Inflammatory macrophage treated with lipopolysaccharide for 4 hours (primary cell): Measurements from ENCODE around the gene ZFP36L1.

Source experiments
- DNase-seq: peaks from one replicate; pipeline ENCODE4 v3.0.0-alpha.2; 2020

The ZFP36L1 gene

DNA sequence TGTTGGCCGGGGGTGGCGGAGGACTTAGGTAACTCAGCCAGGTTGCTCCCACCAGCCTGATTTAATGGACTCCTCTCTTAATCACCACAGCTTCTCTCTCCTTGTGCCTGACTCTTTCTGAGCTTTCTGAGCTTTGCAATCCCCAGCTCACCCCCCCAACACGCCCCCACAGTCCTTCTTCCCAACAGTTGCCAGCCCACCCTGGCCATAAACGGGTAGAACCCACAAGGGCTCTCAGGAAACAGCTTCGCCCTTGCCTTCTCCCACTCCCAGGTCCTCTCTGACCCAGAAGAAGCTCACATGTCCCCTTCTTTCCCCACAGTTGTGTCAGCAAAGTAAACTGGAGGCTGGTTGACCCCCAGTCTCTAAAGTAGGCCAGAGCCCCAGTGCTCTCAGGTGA is 32.9 kb downstream of the ZFP36L1 start:
- DNase-seq: no peak

- peak; percentile 25 for DNase-seq
These were observed 33.8 kb downstream of the ZFP36L1 start for GRCh38 chr14:68759017-68759560.

DNA sequence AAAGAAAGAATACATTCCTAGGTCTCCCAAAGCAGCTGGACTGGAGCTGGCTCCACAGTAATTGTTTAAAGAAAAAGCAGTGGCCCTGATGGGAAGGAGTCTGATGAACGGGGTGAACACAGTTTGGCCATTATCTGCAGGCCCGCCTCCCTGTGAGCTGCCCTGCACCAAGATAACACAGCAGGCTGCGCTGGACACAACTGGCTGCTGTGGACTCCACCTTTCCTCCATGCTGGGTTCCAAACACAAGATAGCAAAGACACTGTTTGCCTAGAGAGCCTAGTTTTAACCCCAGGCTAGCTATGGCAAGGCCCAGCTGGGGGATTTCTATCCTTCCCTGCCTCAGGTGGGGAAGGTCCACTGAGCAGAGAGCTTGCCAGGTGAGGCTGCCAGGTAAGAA is 34.6 kb downstream of the ZFP36L1 start:
- DNase-seq: no peak

DNA sequence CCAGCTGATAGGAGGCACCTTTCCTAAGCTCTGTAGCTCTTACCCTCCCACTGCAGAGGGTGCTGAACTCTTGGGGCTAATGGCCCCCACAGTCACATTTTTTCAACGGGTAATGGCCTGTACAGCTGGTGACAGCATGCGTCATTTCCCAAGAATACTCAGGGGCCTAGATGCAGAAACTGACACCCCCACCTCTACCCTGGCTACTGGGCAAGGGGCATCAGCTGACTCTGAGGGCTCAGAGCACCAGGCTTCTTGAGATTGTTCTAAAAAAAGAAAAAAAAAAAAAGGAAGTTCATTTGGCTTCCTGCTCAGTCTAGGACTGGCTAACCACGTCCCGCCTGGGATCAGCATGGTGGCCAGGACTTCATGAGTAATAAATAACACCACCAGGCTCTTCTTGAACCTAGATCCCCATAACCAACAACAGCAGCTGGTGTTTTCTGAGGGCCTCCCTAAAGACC is 35.2 kb downstream of the ZFP36L1 start:
- peak; percentile 92 for DNase-seq

- no peak for DNase-seq
These were observed 36.1 kb downstream of the ZFP36L1 start for GRCh38 chr14:68756734-68757133.

DNA sequence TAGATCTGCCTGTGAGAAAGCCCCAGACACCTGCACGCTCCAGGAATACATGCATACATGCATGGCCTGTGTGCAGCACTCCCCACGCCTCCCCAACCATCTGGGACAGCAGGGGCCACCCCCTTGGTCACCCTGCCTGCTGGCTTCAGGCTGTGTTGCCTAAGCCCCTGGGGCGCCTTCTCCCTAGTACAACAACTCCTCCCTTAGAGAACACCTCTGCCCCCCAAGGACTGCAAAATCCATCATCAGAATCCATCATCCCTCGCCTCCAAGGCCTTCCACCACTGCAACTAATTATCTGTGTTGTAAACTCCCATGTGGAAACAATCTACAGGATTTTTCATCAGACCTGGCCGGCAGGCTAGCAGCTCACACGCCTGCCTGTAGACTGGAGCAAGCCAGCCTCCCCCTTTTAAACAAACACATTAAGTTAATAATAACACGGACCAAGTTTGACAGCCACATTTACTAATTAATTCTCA is 36.8 kb downstream of the ZFP36L1 start:
- DNase-seq: no peak

DNA sequence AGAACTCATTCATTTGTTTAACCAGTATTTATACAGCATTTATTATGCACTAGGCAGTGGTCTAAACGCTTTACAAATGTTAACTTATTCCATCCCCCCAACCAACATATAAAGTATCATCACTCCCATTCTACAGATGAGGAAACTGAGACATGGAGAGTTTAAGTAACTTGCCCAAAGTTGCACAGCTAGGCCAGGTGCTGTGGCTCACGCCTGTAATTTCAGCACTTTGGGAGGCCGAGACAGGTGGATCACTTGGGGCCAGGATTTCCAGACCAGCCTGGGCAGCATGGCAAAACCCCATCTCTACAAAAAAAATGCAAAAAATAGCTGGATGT is 37.9 kb downstream of the ZFP36L1 start:
- DNase-seq: no peak

GRCh38 chr14:68753690-68754089 is 39.2 kb downstream of the ZFP36L1 start:
- peak; percentile 27 for DNase-seq

DNA sequence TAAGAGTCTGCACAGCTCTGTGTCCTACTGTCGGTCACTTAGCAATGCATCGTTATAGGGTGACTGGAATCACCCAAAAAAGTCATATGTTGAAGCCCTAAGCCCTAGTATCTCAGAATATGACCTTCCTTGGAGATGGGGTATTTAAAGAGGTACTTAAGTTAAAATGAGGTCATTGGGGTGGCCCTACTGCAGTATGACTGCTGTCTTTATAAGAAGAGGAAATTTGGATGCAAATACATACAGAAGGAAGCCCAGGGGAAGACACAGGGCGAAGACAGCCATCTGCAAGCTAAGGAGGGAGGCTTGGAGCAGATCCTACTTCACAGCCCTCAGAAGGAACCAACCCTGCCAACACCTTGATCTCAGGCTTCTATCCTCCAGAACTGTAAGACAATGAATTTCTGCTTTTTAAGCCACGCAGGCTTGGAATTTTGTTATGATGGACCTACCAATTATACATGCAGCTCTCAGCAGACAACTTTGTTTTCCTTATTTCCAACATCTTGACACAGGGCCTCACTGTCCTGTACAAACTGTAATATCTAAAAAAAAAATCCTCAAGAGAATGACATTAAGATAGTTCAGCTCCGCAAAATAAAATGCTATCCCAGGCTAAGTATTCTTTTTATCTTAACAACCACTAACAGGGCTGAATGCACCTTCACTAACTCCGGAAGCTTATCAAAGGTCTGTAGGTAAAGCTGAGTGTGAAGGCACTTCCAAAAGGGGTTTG is 40.4 kb downstream of the ZFP36L1 start:
- DNase-seq: no peak

GRCh38 chr14:68749487-68750475 is 43.1 kb downstream of the ZFP36L1 start:
- no peak for DNase-seq

DNA sequence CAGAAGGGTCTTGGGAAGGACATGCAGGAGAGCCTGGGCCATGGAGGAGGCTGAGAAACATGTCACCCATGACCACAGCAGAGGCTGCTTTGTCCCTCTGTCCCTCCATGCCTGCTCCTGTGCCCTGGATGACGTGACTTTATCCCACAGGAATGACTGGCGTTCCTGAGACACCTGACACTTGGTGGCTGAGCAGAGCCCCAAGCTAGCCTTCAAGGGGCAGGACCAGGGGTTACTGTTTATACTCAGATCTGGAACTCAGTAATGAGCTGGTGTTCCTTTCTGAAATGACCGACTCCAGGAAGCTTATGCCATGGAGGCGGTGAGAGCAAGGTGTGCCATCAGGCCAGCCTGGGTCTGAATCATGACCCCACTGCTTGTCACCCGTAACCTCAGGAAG is 44.2 kb downstream of the ZFP36L1 start:
- DNase-seq: no peak

- DNase-seq: no peak
These were observed 44.6 kb downstream of the ZFP36L1 start for GRCh38 chr14:68748260-68748659.

GRCh38 chr14:68747393-68747792 is 45.5 kb downstream of the ZFP36L1 start:
- DNase-seq: no peak

DNA sequence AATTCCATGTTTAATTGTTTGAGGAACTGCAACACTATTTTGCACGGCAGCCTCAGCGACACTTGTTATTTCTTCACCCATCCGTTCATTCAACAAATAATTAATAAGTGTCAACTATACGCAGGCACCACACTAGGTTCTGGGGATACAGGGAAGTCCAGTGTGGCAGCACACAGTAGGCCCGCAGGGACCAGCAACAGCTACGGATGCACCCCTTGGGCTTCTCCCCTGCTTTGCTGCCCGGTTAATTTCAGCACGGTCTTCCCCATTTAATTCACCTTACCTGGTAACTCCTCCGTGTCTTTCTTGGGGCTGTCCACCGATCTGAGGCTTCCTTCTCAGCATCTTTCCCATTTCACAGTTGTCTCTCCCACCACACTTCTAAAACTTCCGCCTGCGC is 48.3 kb downstream of the ZFP36L1 start:
- DNase-seq: no peak

GRCh38 chr14:68741839-68742470 is 50.9 kb downstream of the ZFP36L1 start:
- peak; percentile 96 for DNase-seq

- DNase-seq: no peak
These were observed 51.4 kb downstream of the ZFP36L1 start for GRCh38 chr14:68741477-68741791.

GRCh38 chr14:68740788-68741476 is 51.9 kb downstream of the ZFP36L1 start:
- no peak for DNase-seq

- DNase-seq: no peak
These were observed 53.2 kb downstream of the ZFP36L1 start for GRCh38 chr14:68739701-68740100.

- DNase-seq: no peak
These were observed 54.3 kb downstream of the ZFP36L1 start for GRCh38 chr14:68738559-68738958.
